ENCODE results near the gene TMEM131L.

The TMEM131L gene

DNA sequence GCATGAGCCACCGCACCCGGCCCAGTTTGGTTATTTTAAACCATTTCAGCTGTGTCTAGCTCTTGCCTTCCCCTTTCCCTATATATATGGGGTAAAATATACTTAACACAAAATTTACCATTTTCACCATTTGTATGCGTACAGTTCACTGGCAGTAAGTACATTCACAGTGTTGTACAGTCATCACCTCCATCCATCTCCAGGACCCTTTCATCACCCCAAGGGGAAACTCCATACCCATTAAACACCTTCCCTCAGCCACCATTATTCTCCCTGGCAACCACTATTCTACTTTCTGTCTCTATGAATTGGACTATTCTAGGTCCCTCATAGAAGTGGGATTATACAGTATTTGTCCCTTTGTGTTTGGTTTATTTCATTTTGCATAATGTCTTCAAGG lies 106.4 kb downstream of the TMEM131L start:
- TF ChIP-seq CTCF (IDR thresholded peaks at IDR 0.05; ENCODE audit: insufficient read depth, low read length, poor library complexity, severe bottlenecking) = no peak
- H3K36me3 ChIP-seq (ENCODE audit: control insufficient read depth, insufficient read depth, low read length) = peaks cover 10% of the 10 kb centered on the region

GRCh38 chr4:153573221-153573620 lies 107.1 kb downstream of the TMEM131L start:
- no peak for DNase-seq (ENCODE audit: extremely low read depth, insufficient read length)
- Histone ChIP-seq H3K4me3 (replicated peaks; ENCODE audit: low read depth, low read length) (no peak overlapping the region), H3K36me3 (ENCODE audit: control insufficient read depth, insufficient read depth, low read length) (peaks cover 12% of the 10 kb centered on the region), H3K27me3 (replicated peaks; ENCODE audit: control insufficient read depth, insufficient read depth, low read length) (no peaks in the 10 kb centered on the region)
- no peak for TF ChIP-seq CTCF (IDR thresholded peaks at IDR 0.05; ENCODE audit: insufficient read depth, low read length, poor library complexity, severe bottlenecking)

More for the DNA sequence above, 106.4 kb downstream of the TMEM131L start:
- Histone ChIP-seq H3K4me3 (replicated peaks; ENCODE audit: low read depth, low read length) (no peak overlapping the region), H3K27me3 (replicated peaks; ENCODE audit: control insufficient read depth, insufficient read depth, low read length) (no peaks in the 10 kb centered on the region)
- DNase-seq (ENCODE audit: extremely low read depth, insufficient read length) = no peak

GRCh38 chr4:153573881-153574802 lies 108.0 kb downstream of the TMEM131L start:
- H3K27me3 ChIP-seq (replicated peaks; ENCODE audit: control insufficient read depth, insufficient read depth, low read length) = no peaks in the 10 kb centered on the region
- TF ChIP-seq CTCF (IDR thresholded peaks at IDR 0.05; ENCODE audit: insufficient read depth, low read length, poor library complexity, severe bottlenecking) = peak; percentile 57
- no peak overlapping the region for H3K4me3 ChIP-seq (replicated peaks; ENCODE audit: low read depth, low read length)
- DNase-seq (ENCODE audit: extremely low read depth, insufficient read length) = peak; percentile 41
- peaks cover 9% of the 10 kb centered on the region for H3K36me3 ChIP-seq (ENCODE audit: control insufficient read depth, insufficient read depth, low read length)

DNA sequence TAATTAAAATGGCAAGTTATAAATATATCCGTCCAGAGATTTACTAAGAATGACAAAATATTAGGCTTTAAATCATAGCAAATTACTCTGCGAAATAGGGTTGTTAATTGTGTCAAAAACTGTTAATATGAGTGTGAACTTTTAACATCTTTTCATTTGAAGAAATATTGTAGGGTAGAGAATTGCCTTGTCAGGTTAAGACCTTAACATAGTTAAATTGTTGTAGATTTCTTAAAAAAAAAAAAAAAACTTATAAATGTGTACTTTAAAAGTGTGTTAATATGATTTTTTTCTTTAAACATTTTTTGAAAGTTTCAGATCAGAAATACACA lies 110.2 kb downstream of the TMEM131L start:
- peaks cover 9% of the 10 kb centered on the region for H3K36me3 ChIP-seq (ENCODE audit: control insufficient read depth, insufficient read depth, low read length)
- TF ChIP-seq CTCF (IDR thresholded peaks at IDR 0.05; ENCODE audit: insufficient read depth, low read length, poor library complexity, severe bottlenecking) = no peak

DNA sequence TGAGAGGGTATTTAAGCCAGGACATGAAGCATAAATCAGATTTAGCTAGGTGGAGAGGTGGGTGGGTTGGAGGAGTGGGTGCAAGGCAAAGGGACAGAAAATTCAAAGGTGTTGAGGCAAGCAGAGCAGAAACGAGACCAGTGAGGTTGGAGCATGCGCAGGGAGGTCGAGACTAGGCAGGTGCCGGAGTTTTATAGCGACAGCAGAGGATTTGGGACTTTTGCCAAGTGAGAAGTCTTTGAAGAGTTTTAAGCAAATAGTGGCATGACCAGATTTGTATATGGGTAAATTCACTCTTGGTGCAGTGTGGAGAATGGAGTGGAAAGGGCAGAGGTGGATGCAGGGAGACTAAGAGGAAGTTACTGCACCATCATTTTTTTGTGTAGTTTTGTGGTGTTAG lies 110.9 kb downstream of the TMEM131L start:
- no peak for TF ChIP-seq CTCF (IDR thresholded peaks at IDR 0.05; ENCODE audit: insufficient read depth, low read length, poor library complexity, severe bottlenecking)
- DNase-seq (ENCODE audit: extremely low read depth, insufficient read length) = no peak
- Histone ChIP-seq H3K36me3 (ENCODE audit: control insufficient read depth, insufficient read depth, low read length) (peaks cover 9% of the 10 kb centered on the region), H3K4me3 (replicated peaks; ENCODE audit: low read depth, low read length) (no peak overlapping the region), H3K27me3 (replicated peaks; ENCODE audit: control insufficient read depth, insufficient read depth, low read length) (no peaks in the 10 kb centered on the region)

More for the DNA sequence above, 110.2 kb downstream of the TMEM131L start:
- no peak for DNase-seq (ENCODE audit: extremely low read depth, insufficient read length)
- Histone ChIP-seq H3K4me3 (replicated peaks; ENCODE audit: low read depth, low read length) (no peak overlapping the region), H3K27me3 (replicated peaks; ENCODE audit: control insufficient read depth, insufficient read depth, low read length) (no peaks in the 10 kb centered on the region)
